Astrocyte of the cerebellum (primary cell): ENCODE data around the gene ANAPC5.

Experiments
- DNase-seq: peaks from one replicate; pipeline ENCODE4 v3.0.0-alpha.2; 2011; ENCODE audit warnings: low read depth
- H3K4me3 ChIP-seq: 2 replicates; pipeline ENCODE4 v1.5.1; 2011; ENCODE audit warnings: mild to moderate bottlenecking, low read depth, low read length, moderate library complexity
- CTCF ChIP-seq: IDR thresholded peaks from 2 replicates; pipeline ENCODE4 v1.5.1; 2012; ENCODE audit warnings: low read length, low read depth, moderate library complexity, mild to moderate bottlenecking; ENCODE audit errors: missing control alignments
- in situ Hi-C: cut with HindIII; loops from 2 replicates; pipeline ENCODE4 v1.10.0; 2017; ENCODE audit warnings: low sequenced_read_pairs

The ANAPC5 gene

GRCh38 chr12:121295116-121295745 lies 57.0 kb downstream of the ANAPC5 start:
- in situ Hi-C loops: no loop called here
- no peak for DNase-seq
- H3K4me3 ChIP-seq: peak overlapping the region; percentile 89
- no peak for TF ChIP-seq CTCF

- in situ Hi-C loops: no loop called here
- no peak overlapping the region for H3K4me3 ChIP-seq
Measured at GRCh38 chr12:121294151-121294889, 57.9 kb downstream of the ANAPC5 start.

GRCh38 chr12:121293603-121294002 lies 58.6 kb downstream of the ANAPC5 start:
- DNase-seq: no peak
- no peak overlapping the region for H3K4me3 ChIP-seq
- no peak for TF ChIP-seq CTCF
- in situ Hi-C loops: no loop called here

More at GRCh38 chr12:121294151-121294889, 57.9 kb downstream of the ANAPC5 start:
- TF ChIP-seq CTCF: no peak
- no peak for DNase-seq

DNA sequence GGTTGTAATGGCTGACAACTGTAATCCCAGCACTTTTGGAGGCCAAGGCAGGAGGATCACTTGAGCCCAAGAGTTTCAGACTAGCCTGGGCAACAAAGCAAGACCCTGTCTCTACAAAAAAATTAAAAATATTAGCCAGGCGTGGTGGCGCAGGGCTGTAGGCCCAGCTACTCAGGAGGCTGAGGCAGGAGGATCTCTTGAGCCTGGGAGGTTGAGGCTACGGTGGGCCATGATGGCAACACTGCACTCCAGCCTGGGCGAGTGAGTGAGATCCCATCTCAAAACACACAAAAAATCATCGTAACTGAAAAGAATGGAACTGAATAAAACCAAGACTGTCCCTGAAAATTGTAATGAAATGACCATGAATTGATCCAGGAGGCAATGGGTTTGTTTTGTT lies 61.8 kb downstream of the ANAPC5 start:
- in situ Hi-C loops: no loop called here
- H3K4me3 ChIP-seq: no peak overlapping the region
- DNase-seq: no peak
- TF ChIP-seq CTCF: no peak

- no peak for DNase-seq
- H3K4me3 ChIP-seq: no peak overlapping the region
- in situ Hi-C loops: no loop called here
- TF ChIP-seq CTCF: no peak
Measured at GRCh38 chr12:121289962-121290361, 62.2 kb downstream of the ANAPC5 start.

GRCh38 chr12:121288986-121289385 lies 63.2 kb downstream of the ANAPC5 start:
- no peak overlapping the region for H3K4me3 ChIP-seq
- no peak for DNase-seq
- in situ Hi-C loops: no loop called here
- no peak for TF ChIP-seq CTCF
